Naive thymus-derived CD8-positive, alpha-beta T cell (primary cell): Measurements from ENCODE around the gene SMPD4. TPM values are rescaled to one million over a fixed set of nuclear protein-coding genes. Genes with fewer than 3 reads are reported as not detected.
"Not testable (repeated sequence)": the region's sequence is repeated elsewhere in the genome, so short reads cannot be mapped to it uniquely, and the experiment has no call there.

Experiments used
- ATAC-seq, 2 donors: fragments of 150-1000 bp; cut with Tn5 transposase in 1 of 2; sonication (Bioruptor Pico), chemical (Tn5 transposase) in 1 of 2; 1 replicate in 1 of 2; 2 replicates in 1 of 2; pipeline ENCODE4 v1.10.0; 2021; ENCODE audit warnings: mild to moderate bottlenecking in 2 of 2, moderate library complexity in 2 of 2
- POLR2A ChIA-PET: fragments of 350-600 bp; sonication (Branson Sonifier 250); formaldehyde crosslinking; loops from one replicate; lab custom pipeline; 2021; ENCODE audit warnings: antibody characterized with exemption; lab: Charles Lee
- DNase-seq, 10 donors: peaks; one replicate each; pipeline versions ENCODE4 v3.0.0 to v3.0.0-alpha.2; 2020 to 2022
- H3K27ac Mint-ChIP-seq, 10 donors: one replicate each; pipeline ENCODE4 v1.8.0; 2020 to 2022; ENCODE audit warnings: mild to moderate bottlenecking in 10 of 10, mixed read lengths in 10 of 10, moderate library complexity in 4 of 10, inconsistent platforms in 1 of 10
- H3K27me3 Mint-ChIP-seq, 5 donors: one replicate each; pipeline ENCODE4 v1.8.0; 2021 to 2022; ENCODE audit warnings: mixed read lengths in 5 of 5
- H3K36me3 Mint-ChIP-seq, 3 donors: one replicate each; pipeline ENCODE4 v1.8.0; 2020 to 2022; ENCODE audit warnings: mixed read lengths in 3 of 3, mild to moderate bottlenecking in 2 of 3, inconsistent platforms in 1 of 3
- H3K4me1 Mint-ChIP-seq, 4 donors: one replicate each; pipeline ENCODE4 v1.8.0; 2021 to 2022; ENCODE audit warnings: mixed read lengths in 4 of 4
- H3K4me3 Mint-ChIP-seq, 10 donors: one replicate each; pipeline ENCODE4 v1.8.0; 2020 to 2022; ENCODE audit warnings: mild to moderate bottlenecking in 10 of 10, mixed read lengths in 10 of 10, moderate library complexity in 6 of 10, inconsistent platforms in 1 of 10
- H3K9me3 Mint-ChIP-seq, 9 donors: one replicate each; pipeline ENCODE4 v1.8.0; 2020 to 2022; ENCODE audit warnings: mixed read lengths in 9 of 9, mild to moderate bottlenecking in 3 of 9, inconsistent platforms in 1 of 9, moderate library complexity in 1 of 9
- polyA plus RNA-seq, 3 donors: library from polyadenylated mRNA; unstranded; fragments of 300-500 nt; fragmentation: Illumina TruSeq; gene quantifications; one replicate each; pipeline ENCODE4 v1.2.3, GENCODE V29; 2021
- total RNA-seq, 8 experiments: library from RNA in 2 of 8; stranded (reverse) in 2 of 8; gene quantifications; one replicate each; pipeline ENCODE4 v1.2.3 and lab custom pipeline; 2021 to 2026

SMPD4 gene
- total and polyA plus RNA-seq, 5 experiments from 2014 or later = 21.9 to 62.2 (median 44.4) TPM

- H3K27ac Mint-ChIP-seq, POLR2A ChIA-PET, DNase-seq, H3K9me3 Mint-ChIP-seq, ATAC-seq, H3K4me3 Mint-ChIP-seq, H3K27me3 Mint-ChIP-seq, H3K4me1 Mint-ChIP-seq, H3K36me3 Mint-ChIP-seq: not testable (repeated sequence)
These were observed 78.6 kb downstream of the SMPD4 start for GRCh38 chr2:130102597-130103363.

Other genes with a start within 250 kb of the SMPD4 start
- gene RAB6C, start 201.9 kb downstream of the SMPD4 start, total RNA-seq = not detected
- gene RAB6C, start 201.9 kb downstream of the SMPD4 start, polyA plus RNA-seq = not detected
- not detected for gene POTEF, start 52.4 kb downstream of the SMPD4 start, total RNA-seq
- not detected for gene POTEF, start 52.4 kb downstream of the SMPD4 start, polyA plus RNA-seq
- gene CCDC74B, start 36.5 kb downstream of the SMPD4 start, total RNA-seq = under 1 TPM in 1 of 2 experiments, not detected in 1; 0.49 TPM
- gene CCDC74B, start 36.5 kb downstream of the SMPD4 start, polyA plus RNA-seq = under 1 TPM in 1 of 3 donors, not detected in 2; 0.57 TPM
- 100 to 1,000 TPM; 208 to 217 TPM for gene MZT2B, start 660 bp upstream of the SMPD4 start, total RNA-seq
- 100 to 1,000 TPM; 171 to 189 (median 180) TPM for gene MZT2B, start 660 bp upstream of the SMPD4 start, polyA plus RNA-seq
- gene TUBA3E, start 16.8 kb upstream of the SMPD4 start, total RNA-seq = not detected
- gene TUBA3E, start 16.8 kb upstream of the SMPD4 start, polyA plus RNA-seq = not detected
- gene IMP4, start 161.3 kb upstream of the SMPD4 start, total RNA-seq = 10 to 100 TPM; 94.0 to 99.6 TPM
- 10 to 100 TPM; 58.4 to 96.7 (median 84.9) TPM for gene IMP4, start 161.3 kb upstream of the SMPD4 start, polyA plus RNA-seq
- 10 to 100 TPM; 40.5 to 42.8 TPM for gene PTPN18, start 174.5 kb upstream of the SMPD4 start, total RNA-seq
- gene PTPN18, start 174.5 kb upstream of the SMPD4 start, polyA plus RNA-seq = 10 to 100 TPM; 33.7 to 47.5 (median 33.9) TPM